Activated CD4-positive, alpha-beta T cell treated with anti-CD3 and anti-CD28 coated beads for 48 hours (primary cell): ENCODE data around the gene LRRK2.
"Not testable (repeated sequence)": the region's sequence is repeated elsewhere in the genome, so short reads cannot be mapped to it uniquely, and the experiment has no call there.

Source experiments
- DNase-seq: peaks from one replicate; pipeline ENCODE4 v3.0.0-alpha.2; 2020

Gene LRRK2

DNA sequence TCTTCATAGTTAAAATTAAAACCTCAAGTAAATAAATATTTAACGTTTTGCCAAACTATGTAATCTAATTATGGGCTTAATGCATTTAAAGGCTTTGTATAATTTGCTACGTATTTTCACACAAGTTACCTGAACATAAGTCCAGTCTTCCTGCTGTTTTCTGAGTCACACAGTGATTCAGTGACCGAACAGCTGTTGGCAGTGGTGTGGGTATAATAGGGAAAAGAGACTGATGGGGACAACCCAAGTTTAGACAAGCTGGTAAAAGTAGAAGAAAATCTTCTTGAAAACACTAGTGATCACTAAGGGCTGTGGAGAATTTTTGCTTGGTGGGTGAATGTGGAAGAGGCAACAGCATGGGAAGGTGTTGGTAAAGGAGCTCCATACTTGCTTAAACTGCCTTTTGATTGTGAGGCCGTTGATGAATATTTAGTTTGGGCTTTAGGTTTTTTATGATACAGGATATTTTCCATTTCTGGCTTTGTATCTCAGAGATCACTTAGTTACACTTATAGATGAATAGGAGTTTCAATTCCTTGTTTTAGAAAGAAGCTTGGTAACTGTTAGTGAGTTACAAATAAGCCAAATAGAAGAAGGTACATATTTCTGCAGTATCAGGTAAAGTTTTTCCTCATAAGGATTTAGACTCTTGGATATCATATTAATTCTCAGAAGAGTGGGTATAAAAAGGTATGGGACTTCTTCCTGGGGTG lies 23.9 kb downstream of the LRRK2 start:
- DNase-seq = no peak

- DNase-seq = not testable (repeated sequence)
Measured at GRCh38 chr12:40250652-40251051, 25.9 kb downstream of the LRRK2 start.

- DNase-seq = no peak
Measured at GRCh38 chr12:40253936-40254335, 29.1 kb downstream of the LRRK2 start.

DNA sequence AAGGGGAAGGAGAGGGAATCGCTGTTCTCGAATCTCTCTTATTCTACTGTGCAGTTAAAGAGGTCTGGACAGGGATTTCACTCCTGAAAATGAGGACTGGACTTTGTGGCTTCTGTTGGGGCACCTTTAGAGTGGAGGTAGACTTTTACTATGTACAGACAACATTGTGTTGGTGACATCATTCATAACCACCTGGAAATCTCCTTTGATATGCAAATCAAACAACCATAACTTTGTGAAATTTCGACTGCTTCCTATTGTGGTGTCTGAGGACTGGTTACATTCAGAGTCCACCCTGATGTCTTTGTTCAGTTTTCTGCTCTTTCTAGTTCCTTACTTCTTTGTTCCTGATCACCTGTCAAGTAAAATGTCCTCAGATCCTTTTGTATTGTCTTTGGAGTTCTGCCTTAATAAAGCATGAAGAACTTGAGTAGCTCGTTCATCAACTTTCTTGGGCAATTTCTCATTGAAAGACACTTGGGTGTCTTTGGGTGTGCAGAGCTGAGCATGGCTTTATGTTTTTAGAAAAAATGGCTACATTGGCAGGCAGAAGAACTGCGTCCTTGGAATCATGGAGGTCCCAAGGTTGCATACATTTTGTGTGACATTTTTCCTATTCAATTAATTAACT lies 29.8 kb downstream of the LRRK2 start:
- DNase-seq = no peak

DNA sequence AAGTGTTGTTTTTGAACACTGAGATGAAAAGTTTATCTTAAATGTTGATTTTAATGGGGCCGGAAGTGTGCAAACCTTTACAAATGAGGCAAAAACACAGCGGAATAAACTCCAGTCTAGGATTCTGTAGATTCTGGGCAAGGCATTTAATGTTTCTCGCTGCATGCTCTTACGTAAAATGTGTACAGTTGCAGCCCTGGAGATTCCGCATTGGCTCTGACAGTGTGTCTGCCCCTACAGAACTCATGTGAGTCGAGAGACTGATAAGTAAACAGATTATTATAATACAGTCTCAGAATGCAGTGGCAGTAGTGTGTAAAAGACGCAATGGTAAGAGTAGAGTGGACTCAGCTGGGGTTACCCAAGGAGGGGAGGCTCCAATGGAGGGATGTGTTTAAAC lies 33.6 kb downstream of the LRRK2 start:
- no peak for DNase-seq

DNA sequence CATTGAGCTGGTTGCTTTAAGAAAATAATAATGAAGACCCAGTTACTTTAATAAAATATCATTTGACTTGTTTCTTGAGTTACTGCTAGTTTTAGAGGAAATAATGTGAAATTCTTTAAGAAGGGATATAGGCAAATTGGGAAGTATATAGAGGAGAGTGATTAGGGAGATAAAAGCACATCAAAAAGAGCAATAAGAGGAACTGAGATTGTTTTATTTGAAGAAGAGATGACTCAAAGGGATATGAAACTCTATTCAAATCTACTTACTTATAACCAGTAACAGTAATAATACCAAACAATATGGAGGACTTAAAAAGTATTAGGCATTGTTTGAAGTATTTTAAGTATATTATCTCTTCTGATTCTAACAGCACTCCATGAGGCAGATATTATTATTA lies 37.1 kb downstream of the LRRK2 start:
- DNase-seq = no peak

GRCh38 chr12:40262657-40263056 lies 37.9 kb downstream of the LRRK2 start:
- no peak for DNase-seq

DNA sequence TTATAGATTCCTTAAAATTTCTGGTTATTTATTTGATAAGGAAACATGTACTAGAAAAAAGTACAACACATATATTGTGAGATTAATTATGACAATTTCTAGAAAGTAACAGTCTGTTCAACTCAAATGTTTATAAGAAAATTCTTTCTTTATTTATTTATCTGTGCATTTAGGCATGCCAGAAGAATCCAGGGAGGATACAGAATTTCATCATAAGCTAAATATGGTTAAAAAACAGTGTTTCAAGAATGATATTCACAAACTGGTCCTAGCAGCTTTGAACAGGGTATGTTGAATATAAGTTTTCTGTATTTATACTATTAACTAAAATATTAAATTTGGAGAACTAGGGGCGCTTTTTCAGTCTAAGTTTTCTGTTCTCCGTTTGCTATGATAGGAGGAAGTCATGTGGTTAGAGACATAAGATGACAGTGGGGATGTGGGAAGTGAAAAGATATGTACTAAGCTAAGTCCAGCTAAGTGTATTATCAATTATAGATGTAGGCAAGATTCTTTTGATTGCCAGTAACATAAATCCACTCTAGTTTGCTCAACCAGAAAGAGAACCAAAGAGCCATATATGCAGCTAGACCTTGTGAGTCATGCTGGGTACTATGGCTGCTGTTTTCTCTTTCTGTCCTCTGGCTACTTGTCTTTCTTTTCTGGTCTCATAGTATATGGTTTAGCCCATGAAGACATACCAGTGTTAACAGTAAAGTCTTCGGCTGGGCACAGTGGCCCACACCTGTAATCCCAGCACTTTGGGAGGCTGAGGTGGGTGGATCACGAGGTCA lies 39.0 kb downstream of the LRRK2 start:
- DNase-seq = no peak

DNA sequence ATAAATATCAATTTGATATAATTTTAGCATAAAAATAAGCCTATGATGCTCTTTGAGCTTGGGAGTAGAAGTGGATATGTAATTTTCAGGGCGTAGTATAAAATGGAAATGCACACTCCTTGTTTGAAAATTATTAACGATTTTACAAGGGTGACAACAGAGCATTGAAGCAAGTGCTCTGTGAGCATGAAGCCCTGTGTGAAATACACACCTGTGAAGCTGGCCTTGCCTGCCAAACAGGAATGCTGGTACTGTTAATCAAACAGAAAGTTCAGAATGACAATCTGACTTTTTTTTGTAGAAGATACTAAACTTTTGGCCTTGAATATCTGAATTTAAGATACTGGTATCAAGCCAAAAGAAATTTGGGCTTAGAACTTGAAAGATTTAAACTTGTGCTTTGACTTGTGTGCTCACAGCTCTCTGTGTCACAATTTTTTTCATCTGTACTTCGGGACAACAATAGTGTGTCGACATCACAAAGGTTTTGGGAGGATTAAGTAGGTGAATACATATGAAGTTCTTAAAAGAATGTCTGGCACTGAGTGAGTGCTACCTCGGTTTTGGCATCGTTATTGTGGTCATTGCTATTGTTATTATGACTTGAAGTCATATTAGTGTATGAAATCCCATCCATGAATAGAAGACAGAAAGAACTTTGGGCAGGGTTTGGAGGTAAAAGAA lies 47.3 kb downstream of the LRRK2 start:
- no peak for DNase-seq

GRCh38 chr12:40281791-40282364 lies 57.1 kb downstream of the LRRK2 start:
- DNase-seq = no peak

- no peak for DNase-seq
Measured at GRCh38 chr12:40286583-40286982, 61.8 kb downstream of the LRRK2 start.

GRCh38 chr12:40287369-40287975 lies 62.7 kb downstream of the LRRK2 start:
- no peak for DNase-seq

GRCh38 chr12:40292788-40293429 lies 68.1 kb downstream of the LRRK2 start:
- DNase-seq = no peak

- no peak for DNase-seq
Measured at GRCh38 chr12:40298341-40298740, 73.5 kb downstream of the LRRK2 start.

GRCh38 chr12:40300490-40300889 lies 75.7 kb downstream of the LRRK2 start:
- no peak for DNase-seq

DNA sequence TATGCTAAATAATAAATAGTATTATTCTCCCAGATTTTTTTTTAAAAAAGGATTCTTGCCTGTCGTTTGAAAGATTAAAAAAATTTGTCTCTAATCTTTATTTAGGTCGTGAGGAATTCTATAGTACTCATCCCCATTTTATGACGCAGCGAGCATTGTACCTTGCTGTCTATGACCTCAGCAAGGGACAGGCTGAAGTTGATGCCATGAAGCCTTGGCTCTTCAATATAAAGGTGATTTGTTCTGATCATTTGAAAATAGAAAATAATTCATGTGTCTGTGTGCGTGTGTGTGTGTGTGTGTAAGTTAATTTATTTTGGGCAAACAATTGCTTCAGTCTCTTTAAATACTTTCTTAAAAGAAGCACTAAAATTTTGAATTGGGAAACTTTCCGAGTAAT lies 84.2 kb downstream of the LRRK2 start:
- no peak for DNase-seq

GRCh38 chr12:40310211-40310610 lies 85.4 kb downstream of the LRRK2 start:
- no peak for DNase-seq

- no peak for DNase-seq
Measured at GRCh38 chr12:40312196-40312595, 87.4 kb downstream of the LRRK2 start.

GRCh38 chr12:40312982-40313576 lies 88.3 kb downstream of the LRRK2 start:
- no peak for DNase-seq

- no peak for DNase-seq
Measured at GRCh38 chr12:40313928-40314327, 89.1 kb downstream of the LRRK2 start.

DNA sequence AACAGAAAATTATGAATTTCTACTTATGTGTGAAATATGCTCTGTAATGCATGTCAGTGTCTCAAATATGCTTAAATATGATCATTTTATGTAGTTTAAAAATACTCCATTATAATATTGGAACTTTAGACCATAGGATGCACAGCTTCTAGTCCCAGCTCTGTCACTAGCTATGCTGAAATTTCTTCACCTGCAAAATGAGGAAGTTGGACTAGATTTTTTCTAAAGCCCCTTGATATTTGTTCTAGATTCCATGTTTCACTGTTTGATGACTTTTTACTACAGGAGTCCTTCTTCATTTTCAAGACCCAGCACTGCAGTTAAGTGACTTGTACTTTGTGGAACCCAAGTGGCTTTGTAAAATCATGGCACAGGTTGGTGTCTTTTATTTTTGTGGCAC lies 90.1 kb downstream of the LRRK2 start:
- DNase-seq = no peak

DNA sequence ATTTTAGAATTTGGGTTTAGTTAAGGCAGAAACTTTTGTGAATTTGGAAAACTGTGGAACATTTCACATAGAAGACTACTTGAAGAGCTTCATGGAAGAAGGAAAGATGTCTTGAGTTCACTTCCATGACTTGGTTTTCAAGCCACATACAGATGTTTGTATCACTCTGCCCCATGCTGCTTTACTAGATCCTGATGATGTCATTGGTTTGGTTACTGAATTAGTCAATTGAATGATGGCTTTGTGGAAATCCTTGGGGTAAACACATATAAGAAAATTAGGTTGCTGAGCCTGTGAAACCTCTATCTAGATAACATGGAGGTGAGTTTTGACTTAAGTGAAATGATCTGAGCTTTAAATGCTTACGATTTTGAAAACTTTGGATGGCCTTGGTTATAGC lies 90.6 kb downstream of the LRRK2 start:
- no peak for DNase-seq
